GM04504 (cell line): ENCODE results near the gene STMN1.

Source experiments
- DNase-seq: peaks from one replicate; pipeline ENCODE4 v3.0.0-alpha.2; 2012; ENCODE audit warnings: low read depth

The STMN1 gene

DNA sequence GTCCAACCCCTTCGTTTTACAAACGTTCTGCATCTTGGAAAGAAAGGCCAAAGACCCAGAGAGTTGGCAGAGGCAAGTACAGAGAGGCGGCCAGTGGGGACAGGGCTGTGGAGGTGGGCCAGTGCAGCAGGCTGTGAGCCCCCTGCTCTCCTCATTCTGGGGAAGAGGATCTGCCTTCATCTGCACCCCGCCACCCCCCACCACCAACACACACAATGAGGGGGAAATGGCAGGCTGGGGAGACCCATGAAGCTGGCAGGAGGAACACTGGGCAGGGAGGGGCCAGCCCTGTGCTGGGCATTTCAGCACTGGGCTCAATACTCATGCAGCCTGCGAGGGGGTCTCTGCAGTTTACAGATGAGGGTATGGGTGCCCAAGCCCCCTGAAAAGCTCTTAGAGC lies 14.6 kb downstream of the STMN1 start:
- DNase-seq: no peak

GRCh38 chr1:25890239-25891034 lies 15.8 kb downstream of the STMN1 start:
- no peak for DNase-seq

- DNase-seq: no peak
Measured at GRCh38 chr1:25889470-25889869, 16.7 kb downstream of the STMN1 start.

- no peak for DNase-seq
Measured at GRCh38 chr1:25888426-25888987, 17.7 kb downstream of the STMN1 start.

GRCh38 chr1:25885602-25886001 lies 20.6 kb downstream of the STMN1 start:
- DNase-seq: no peak

- no peak for DNase-seq
Measured at GRCh38 chr1:25881266-25881665, 25.0 kb downstream of the STMN1 start.

- DNase-seq: no peak
Measured at GRCh38 chr1:25880518-25880917, 25.7 kb downstream of the STMN1 start.

DNA sequence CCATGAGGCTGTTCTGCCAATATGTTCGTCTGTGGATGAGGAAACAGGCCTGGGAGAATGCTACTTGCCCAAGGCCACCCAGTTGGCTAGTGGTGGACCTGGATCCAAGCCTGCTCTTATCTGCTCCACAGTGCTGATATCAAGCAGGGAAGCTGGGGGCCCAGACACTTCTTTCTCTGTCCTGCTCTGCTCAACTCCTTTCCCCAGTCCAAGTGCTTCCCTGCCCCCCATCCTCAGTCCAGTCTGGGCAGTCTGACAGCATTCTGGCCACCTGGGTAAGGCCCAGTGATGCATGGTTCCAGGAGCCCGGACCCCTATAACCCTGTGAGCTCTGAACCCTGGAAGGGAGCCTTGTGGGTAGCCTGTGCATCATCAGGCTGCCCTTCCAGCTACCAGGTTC lies 26.5 kb downstream of the STMN1 start:
- no peak for DNase-seq

DNA sequence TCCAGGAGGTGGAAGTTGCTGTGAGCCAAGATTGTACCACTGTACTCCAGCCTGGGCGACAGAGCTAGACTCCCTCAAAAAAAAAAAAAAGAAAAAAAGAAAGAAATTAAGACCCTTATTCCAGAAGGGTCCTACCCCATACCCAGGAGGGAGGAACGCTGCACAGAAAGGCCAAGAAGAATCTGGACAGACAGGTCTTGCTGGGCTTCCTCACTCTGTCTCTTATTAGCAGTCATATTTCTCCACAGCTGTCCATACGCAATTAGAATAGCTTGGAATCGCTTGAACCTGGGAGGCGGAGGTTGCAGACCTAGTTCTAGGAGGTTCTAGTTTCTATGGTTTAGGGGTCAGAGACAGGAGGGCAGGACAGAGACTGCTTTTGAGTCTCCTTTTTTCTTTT lies 27.5 kb downstream of the STMN1 start:
- no peak for DNase-seq

DNA sequence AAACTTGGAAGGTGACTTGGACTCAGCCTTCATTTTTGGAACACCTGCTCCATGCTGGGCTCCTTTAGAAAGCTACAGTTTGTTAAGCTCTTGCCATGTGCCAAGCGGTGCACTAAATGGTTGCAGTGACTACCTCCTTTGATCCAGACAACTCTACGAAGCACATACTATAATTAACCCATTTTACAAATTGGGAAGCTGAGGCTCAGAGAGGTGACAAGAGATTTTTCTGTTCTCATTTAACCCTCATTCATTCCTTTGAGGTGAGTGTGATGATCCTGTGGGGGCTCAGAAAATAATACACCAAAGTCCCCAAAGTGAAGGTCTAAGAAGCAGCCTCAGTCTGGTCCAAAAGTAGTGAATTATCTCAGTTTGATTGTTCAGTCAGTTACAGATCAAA lies 29.1 kb downstream of the STMN1 start:
- DNase-seq: no peak

- DNase-seq: no peak
Measured at GRCh38 chr1:25876693-25877077, 29.5 kb downstream of the STMN1 start.

GRCh38 chr1:25875856-25876692 lies 30.1 kb downstream of the STMN1 start:
- DNase-seq: no peak

DNA sequence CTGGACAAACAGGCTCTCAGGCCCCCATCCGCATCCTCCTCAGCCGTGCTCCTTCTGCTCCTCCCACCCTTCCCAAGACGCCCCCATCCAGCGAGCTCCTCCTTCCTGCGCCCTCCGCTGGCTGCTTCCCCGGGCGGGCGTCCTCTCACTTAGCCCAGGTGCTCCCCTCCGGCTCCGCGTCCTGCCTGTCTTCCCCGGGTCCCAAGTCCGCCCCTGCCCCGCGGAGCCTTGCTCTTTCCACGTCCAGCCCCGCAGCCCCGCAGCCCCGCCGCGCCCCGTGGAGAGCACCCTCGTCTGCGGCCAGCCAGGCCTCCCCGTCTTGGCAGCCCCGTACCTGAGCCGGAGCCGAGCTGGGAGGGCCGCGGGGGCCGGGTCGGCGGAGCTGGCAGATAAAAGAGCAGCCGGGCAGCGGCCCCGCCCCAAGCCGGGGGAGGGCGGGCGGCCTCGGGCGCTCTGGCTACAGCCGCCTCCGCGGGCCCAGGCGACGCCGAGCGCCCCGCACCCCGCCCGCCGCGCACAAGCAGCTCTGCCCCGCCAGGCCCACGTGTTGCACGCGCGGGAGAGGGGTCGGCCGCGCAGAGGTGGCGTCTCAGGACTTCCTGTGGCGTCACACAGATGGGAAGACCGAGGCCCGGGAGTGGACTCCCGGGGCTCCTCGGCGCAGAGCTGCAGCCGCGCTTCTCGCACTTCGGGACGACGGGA lies 30.9 kb downstream of the STMN1 start, which contains the start of gene PAQR7:
TSS of gene PAQR7 (minus strand) at position 555 of the 702 bp plus-strand sequence. CDS start 11,869 bp downstream, outside the sequence.
- peak; percentile 49 for DNase-seq

DNA sequence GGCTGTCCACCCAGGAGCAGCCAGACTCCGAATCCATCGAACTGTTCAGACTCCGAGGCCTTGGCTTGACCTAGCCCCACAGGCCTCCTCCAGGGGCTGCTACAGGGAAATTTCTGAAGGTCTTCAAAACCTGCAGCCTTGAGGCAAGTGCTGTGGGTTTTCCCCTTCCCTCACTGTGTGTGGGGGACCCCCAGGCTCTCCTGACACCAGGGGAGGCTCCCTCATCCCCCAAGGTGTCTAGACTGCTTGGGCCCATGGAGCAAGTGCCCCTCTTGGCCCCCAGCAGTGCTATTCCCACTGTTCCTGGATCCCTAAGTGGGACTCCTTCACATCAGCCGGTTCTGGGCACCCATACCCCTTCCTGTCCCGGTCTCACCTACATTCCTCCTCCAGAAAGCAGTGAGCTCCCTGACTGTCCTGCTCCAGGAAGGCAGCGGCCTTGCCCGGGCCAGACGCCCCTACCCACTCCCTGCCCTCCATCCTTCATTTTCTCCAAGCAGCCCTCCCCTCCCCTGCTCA lies 31.5 kb downstream of the STMN1 start:
- no peak for DNase-seq

- no peak for DNase-seq
Measured at GRCh38 chr1:25874209-25874608, 32.0 kb downstream of the STMN1 start.

GRCh38 chr1:25873120-25873519 lies 33.1 kb downstream of the STMN1 start:
- DNase-seq: no peak

GRCh38 chr1:25872713-25873112 lies 33.5 kb downstream of the STMN1 start:
- no peak for DNase-seq

- DNase-seq: no peak
Measured at GRCh38 chr1:25871704-25872494, 34.3 kb downstream of the STMN1 start.

- DNase-seq: no peak
Measured at GRCh38 chr1:25871086-25871703, 35.0 kb downstream of the STMN1 start.

- DNase-seq: no peak
Measured at GRCh38 chr1:25870614-25871013, 35.6 kb downstream of the STMN1 start.
